HS-27A (cell line): ENCODE measurements around the gene TTN.

Experiments
- DNase-seq: peaks from one replicate; pipeline ENCODE4 v3.0.0-alpha.2; 2012; ENCODE audit warnings: low read depth, missing footprints

The TTN gene

DNA sequence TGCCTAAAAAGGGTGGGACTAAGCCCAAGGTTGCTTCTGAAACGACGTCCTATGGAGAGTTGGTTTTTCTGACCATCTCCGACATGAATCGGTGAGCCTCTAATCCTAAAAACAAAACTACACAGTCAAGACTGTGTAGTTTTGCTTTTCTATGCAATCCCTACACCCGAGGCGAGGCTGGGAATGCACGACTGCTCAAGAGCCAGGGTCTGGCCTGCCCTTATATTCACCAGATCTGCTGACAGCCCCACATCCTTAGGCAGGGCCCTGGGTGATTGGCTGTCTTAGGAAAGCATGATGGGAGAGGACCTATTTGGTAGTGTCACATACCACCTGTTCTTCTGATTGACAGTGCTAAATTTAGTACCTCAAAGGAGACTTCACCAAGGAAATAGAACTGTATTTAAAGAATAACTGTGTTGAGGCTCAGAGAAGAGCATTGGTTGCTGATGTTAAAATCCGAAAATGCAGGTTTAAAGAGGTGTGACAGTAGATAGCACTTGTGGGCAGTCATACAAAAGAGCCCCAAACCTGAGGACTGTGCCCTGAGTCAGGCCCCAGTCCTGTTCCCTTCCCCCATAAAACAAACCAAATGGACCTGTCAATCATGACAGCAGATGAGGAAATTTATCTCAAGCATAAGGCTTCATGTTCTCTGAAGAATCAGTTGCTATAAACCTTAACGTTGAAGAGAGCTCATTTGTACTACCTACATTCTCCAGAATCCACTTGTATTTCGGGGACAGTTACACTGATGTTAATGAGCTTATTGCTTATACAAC lies at the start of gene TTN:
TTN (minus strand) TSS at position 197 of the 782 bp plus-strand sequence. CDS start 2,781 bp downstream, outside the sequence.
- no peak for DNase-seq

DNA sequence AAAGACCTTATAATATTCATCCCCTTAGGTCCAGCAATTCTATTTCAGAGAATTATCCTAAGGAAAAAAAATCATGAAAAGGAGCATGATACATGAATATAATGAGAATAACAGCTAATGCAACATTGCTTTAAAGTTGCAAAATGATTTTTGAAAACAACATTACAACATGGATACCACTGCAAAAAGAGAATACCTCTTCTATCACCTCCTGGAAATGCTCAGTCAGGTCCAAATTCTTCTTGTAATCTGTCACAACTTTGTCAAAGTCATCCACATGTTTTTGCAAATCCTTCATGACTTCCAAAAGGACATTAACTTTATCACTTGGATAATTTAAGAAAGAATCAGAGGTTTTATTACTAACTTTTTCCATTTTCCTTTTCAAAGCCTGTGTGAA lies 47.9 kb upstream of the TTN start:
- no peak for DNase-seq

GRCh38 chr2:178848335-178848734 lies 41.1 kb upstream of the TTN start:
- no peak for DNase-seq

DNA sequence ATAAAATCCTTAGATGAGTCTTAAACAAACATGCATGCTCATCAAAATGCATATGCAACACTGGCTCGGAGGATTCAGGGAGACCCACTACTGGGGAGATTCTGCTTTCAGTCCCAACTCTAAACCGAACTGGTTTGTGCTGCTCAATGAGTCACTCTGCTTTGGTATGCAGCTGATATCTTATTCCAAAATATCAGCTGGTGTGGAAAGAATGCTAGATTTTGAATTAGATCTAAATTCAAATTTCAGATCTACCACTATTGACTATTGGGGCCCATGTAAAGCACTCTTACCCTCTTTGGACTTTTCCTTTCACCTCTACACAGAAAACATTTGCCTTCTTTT lies 39.2 kb upstream of the TTN start:
- DNase-seq: no peak

GRCh38 chr2:178845566-178846457 lies 38.6 kb upstream of the TTN start:
- DNase-seq: no peak

- DNase-seq: no peak
These were observed 37.5 kb upstream of the TTN start for GRCh38 chr2:178844701-178845100.

DNA sequence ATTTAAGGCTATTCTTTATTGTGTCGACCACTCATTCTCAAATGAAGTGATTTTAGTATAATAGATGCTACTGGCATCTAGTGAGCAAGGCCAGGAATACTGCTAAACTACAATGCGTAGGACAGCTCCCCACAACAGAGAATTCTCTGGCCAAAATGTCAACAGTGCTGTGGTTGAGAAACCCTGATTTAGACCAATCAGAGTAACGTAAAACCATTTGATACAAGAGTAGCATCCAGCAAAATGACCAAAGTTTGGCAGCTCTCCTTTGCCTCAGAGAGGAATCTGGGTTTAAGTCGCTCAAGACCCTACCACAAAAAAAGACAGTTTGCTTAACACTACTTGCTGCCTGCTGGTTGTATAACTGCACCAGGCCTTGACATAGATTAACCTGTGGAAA lies 37.0 kb upstream of the TTN start:
- DNase-seq: no peak

DNA sequence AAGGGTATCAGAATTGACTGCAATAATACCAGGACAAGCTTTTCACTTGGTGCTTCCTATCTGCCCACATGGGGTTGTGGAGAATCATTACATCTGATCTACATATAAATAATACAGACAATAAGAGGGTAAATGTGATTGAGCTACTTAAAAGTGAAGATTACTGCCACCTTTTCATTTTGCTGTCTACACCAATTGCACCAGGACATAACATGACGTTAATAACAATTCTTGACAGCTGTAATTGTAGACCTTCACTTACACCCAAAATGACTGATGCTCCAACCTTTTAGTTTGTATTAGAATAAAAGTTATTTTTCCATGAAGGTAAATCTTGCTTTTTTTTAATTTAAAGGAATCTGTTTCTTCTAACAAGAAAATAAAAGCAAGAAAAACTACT lies 36.5 kb upstream of the TTN start:
- DNase-seq: no peak

DNA sequence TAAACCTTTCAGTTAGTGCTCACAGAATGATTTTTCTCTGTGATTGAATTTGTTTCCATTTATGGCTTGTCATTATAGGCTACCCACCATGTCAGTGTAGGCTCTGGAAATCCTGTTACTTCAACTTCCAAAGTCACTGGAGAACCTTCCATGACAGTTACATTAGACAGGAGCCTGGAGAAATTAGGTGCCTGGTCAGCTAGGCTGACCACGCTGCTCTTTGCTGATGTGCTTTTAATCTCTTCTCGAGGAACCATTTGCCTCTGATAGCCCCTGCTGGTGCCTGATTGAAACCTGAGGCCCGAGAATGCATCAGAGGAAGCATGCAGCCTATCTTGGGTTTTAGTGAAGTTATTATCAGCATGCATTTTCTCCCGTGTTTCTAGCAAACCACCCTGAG lies 29.6 kb upstream of the TTN start:
- no peak for DNase-seq

GRCh38 chr2:178834086-178834485 lies 26.9 kb upstream of the TTN start:
- DNase-seq: no peak

DNA sequence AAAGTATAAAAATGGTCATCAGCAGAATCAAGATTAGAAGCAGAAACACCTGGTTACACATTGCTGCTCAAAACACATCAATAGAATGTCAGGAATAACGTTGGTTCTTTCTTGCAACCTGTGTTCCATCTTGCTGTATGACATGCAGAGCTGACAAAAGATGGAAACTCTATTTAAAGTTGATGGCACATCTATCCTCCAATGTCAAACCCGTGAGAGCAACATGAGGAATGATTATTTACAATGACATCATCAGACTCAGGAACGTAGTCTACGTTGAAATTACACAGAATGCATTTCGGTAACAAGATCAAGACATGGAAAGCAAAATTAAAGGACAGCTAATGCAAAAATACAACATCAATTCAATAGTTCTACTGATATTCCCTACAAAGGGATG lies 26.2 kb upstream of the TTN start:
- no peak for DNase-seq

DNA sequence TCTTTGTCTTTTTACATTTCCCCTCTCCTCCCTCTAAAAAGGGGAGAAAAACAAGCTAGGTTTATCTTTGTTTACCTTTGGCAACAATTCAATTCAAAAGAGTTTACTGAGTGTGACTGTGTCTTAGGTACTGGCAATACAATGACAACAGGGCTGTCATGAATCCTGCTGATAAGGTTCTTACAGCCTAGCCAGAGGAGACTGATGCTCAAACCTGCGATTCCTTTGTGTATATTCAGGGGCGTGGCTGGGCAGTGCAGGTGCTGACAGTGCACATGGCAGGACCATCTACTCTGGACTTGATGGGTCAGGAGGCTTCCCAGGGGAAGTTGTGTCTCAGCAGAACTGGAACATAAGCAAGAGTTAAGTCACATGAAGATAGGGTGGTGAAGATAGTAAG lies 23.2 kb upstream of the TTN start:
- no peak for DNase-seq

GRCh38 chr2:178829981-178830380 lies 22.8 kb upstream of the TTN start:
- no peak for DNase-seq

DNA sequence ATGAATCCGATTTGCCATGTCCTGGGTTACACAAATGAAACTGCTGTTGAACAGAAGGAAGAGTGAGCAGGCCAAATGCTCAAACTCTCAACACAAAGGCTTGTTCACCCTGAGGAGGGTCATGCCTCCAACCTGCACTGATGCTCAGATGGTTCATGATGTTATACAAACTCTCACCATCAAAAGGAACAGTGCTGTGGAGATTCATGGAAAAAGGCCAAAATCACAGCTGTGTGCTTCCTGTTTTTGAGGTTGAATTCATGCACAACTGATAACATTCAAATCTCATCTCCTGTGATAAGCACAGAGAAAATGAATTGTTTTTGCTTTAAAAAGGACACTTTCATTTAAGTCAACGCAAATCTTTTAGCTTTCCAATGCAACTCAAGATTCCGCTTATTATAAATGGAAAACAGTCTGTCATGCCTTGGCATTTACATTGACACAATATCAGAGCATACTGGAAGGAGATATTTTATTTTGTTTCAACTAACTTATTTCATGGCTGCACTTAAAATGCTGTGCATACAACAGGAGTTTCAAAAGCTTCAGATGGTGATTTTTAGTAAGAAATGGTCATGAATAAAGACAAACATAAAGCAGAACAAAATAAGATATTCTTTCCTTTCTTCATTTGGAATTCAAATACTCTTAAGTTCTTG lies 22.2 kb upstream of the TTN start:
- no peak for DNase-seq

DNA sequence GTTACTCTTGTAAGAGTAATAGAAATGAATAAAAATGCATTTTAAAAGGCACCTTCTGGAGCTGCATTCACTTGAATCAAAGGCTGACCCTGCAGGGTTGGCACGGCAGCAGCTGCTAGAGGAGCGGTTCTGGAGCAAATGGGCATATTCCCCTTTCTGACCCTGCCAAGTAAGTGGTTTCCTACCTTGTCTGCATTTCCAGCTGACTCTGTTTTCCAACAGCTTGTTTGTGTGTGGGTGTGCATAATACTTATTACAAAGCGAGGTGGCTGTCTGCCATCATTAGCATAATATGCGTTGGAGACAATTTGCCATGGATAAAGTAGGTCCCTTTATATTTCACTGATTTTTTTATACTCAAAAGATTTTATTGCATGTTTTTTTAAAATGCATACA lies 21.3 kb upstream of the TTN start:
- DNase-seq: no peak

DNA sequence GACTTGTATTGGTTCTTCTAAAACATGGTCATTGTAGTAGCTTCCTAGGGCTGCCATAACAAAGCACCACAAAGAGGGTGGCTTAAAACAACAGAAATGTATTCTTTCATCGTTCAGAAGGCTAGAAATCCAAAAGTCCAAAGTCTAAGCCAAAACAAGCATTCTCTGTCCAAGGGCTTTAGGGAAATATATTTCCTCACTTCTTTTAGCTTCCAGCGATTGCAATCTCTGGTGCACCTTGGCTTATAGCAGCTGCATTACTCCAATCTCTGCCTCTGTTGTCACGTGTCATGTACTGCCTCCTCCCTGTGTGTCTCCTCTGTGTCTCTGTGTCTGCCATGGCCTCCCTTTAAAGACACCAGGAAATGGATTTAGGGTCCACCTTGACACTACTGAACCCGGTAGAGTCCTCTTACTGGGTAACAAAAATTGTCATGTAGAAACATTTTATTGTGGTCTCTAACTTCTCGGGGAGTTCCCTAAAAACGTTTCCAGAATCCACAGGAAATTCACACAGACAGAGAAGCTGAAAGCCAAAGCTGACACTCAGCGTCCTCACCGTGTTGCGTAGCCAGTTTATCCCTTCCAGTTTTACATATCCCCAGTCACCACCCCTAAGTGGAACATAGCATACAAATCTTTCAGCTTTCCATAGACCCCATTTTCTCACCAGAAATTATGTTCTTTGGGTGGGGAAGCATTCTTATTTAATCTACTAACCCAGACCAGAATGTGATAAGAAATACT lies 20.7 kb upstream of the TTN start:
- no peak for DNase-seq

DNA sequence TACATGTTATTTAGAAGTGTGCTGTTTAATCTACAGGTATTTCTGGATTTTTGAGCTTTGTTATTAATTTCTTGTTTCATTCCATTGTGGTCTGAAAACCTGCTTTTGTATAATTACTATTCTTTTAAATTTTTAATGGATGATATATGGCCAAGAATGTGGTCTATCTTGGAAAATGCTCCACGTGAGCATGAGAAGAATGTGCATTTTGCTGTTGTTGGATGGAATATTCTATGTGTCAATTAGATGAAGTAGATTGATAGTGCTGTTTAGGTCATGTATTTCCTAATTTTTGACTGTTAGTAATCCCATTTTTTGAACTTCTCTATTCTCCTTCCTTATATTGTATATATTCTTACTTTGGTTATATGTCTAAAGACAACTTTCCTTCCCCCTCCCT lies 19.9 kb upstream of the TTN start:
- no peak for DNase-seq

DNA sequence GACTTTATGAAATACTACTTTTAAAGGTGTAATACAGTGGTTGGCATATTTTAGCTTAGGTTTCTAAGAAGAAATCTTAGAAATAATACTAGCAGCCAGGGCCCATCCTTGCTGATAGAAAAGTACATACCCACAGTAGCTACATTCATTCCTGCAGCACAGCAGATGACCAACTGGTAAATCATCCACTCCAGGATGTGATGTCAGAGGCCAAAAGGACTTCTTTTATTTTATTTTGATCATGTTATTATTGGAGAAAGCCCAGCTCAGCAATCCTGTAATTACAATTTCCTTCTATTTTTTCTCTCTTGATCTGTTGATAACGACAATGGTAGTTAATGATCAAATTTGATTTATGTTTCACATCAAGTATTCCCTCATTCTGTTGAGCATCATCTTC lies 18.0 kb upstream of the TTN start:
- no peak for DNase-seq

DNA sequence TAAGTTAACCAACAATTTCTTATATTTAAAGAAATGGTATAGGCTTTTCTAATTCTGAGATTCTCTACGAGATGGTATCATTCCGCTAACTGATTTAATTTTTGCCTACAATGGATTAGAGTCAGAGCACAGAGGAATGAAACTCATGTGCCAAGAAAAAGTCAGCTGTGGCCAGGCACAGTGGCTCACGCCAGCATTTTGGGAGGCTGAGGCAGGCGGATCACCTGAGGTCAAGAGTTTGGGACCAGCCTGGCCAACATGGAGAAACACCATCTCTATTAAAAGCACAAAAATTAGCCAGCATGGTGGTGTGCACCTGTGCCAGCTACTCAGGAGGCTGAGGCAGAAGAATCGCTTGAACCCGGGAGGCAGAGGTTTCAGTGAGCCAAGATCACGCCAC lies 17.0 kb upstream of the TTN start:
- no peak for DNase-seq

DNA sequence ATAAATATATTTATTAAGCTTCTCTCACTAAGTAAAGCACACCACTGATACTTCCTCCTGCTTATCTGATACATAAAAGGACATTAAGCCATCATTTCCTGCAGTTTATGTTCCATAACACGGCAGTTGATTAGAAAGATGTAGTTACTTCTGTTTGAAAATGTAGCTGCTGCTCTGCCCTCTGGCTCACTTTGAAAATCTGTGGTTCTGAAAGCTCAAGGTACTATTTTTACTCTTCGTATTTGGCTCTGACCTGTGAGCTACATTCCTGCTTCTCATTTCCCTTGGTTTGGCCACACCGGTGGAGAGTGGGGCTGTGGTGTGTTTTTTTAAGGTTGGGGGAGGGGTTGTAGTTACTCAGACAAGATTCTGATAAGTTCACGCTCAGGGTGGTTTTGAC lies 12.8 kb upstream of the TTN start:
- no peak for DNase-seq

DNA sequence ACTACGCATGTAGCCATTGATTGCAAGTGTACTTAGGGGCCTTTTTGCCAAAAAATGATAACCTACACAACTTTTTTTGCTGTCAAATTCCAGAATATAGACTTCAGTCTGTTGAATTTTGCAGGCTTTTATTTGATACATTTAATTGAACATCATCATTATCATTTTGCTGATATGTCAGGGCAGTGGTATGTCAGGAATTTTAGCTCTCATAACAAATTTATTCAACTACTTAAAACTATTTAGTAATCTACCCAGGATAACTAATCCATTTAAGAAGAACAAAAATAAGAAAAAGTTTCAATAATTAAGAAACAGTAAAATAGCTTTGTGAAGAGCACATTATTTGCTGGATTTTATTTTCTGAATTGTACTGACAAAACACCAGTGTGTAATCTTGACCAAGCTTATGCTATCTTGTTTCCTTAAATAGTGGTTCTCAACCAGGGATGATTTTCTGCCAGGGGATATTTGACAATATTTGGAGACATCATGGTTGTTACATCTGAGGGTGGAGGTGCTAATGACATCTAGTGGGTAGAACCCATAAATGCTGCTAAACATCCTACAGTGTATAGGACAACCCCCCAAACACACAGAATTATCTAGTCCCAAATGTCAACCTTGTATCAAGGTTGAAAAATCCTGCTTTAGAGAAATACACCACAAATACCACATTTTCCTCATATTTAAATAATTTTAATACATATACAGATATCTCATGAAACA lies 12.1 kb upstream of the TTN start:
- DNase-seq: no peak

DNA sequence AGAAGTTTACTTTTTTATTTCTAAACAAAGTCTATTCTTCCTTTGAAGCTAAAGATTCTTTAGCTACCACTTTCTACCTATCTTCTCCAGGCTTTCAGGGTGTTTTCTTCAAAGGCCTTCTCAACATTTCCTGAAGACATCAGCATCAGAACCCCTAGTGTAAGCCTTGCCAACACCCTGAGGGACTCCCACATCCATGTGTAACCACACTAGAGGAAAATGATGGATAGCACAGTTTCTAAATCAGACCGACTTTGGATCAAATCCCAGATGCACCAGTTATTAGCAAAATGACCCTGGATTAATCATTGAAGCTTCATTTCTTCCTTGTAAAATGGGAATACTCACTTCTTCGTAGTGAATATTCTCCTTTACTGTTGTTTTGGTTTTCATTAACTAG lies 4.7 kb upstream of the TTN start:
- DNase-seq: no peak
